ENCODE measurements around the gene NOL6. TPM values are rescaled to one million over a fixed set of nuclear protein-coding genes. Genes with fewer than 3 reads are reported as not detected.

Gene NOL6
- total RNA-seq, 2 donors from 2014 or later: 11.5 to 29.3 TPM

GRCh38 chr9:33446240-33446945 lies 27.3 kb downstream of the NOL6 start:
- Histone ChIP-seq H3K27ac (peak overlapping the region; percentile 61), H3K9me3 (no peaks in the 10 kb centered on the region), H3K4me1 (peaks cover 5% of the 10 kb centered on the region), H3K4me3 (peak overlapping the region; percentile 16), H3K36me3 (no peaks in the 10 kb centered on the region), H3K27me3 (no peaks in the 10 kb centered on the region), H3K9ac (ENCODE audit: low read depth in 2 of 2, low read length in 2 of 2) (peak overlapping the region; percentile 51 to 68)
- intact Hi-C loops (cut with DNase I): no loop called here
- DNase-seq: no peak
- TF ChIP-seq CTCF (IDR thresholded peaks at IDR 0.05): no peak

GRCh38 chr9:33445389-33446239 lies 28.1 kb downstream of the NOL6 start:
- Histone ChIP-seq H3K9ac (ENCODE audit: low read depth in 2 of 2, low read length in 2 of 2) (peak overlapping the region; percentile 1 to 68), H3K27ac (no peak overlapping the region), H3K27me3 (no peaks in the 10 kb centered on the region), H3K36me3 (no peaks in the 10 kb centered on the region), H3K4me1 (peaks cover 5% of the 10 kb centered on the region), H3K4me3 (peak overlapping the region; percentile 16), H3K9me3 (no peaks in the 10 kb centered on the region)
- intact Hi-C loops (cut with DNase I): no loop called here
- DNase-seq: peak; percentile 51
- no peak for TF ChIP-seq CTCF (IDR thresholded peaks at IDR 0.05)

DNA sequence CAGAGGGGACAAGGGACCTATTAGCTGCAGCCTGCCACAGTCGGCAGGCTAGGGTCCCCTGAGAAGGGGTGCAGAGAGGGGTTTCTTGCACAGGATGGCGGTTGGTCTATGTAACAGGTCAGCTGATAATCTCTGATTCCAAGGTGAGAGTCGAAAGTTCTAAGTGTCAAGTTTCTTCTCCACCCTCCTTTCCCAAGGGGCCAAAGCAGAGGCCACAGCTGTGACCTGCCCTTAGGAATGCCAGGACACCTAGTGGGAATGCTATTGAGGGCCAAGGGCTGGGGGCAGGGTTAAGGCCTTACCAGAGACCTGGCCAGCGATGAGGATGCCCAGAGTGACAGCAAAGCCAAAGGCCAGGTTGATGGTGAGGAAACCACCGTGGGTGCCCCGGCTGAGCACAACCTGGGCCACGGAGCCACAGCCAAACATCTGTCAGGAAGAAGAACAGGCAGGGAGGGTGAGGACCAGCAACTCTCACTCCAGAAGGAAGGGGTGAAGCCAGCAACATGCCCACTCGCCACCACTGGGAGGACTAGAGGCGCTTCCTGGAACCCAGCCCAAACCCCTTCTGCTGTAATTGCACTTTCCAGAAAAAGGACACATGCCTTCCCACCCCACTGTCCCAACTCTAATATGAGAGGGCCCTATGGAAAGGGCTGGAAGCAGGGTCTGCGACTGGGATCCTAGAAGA lies 30.1 kb downstream of the NOL6 start:
- Histone ChIP-seq H3K36me3 (no peaks in the 10 kb centered on the region), H3K4me3 (no peak overlapping the region), H3K4me1 (peaks cover 5% of the 10 kb centered on the region), H3K27ac (no peak overlapping the region), H3K27me3 (no peaks in the 10 kb centered on the region), H3K9ac (ENCODE audit: low read depth in 2 of 2, low read length in 2 of 2) (no peak overlapping the region), H3K9me3 (no peaks in the 10 kb centered on the region)
- no peak for TF ChIP-seq CTCF (IDR thresholded peaks at IDR 0.05)
- intact Hi-C loops (cut with DNase I): no loop called here
- no peak for DNase-seq

- no peak overlapping the region for H3K4me3 ChIP-seq
- no peaks in the 10 kb centered on the region for H3K27me3 ChIP-seq
- no peak overlapping the region for H3K27ac ChIP-seq
- no peak overlapping the region for H3K9ac ChIP-seq (ENCODE audit: low read depth in 2 of 2, low read length in 2 of 2)
- no peak for TF ChIP-seq CTCF (IDR thresholded peaks at IDR 0.05)
- no peaks in the 10 kb centered on the region for H3K9me3 ChIP-seq
- intact Hi-C loops (cut with DNase I): no loop called here
- no peak for DNase-seq
- H3K36me3 ChIP-seq: no peaks in the 10 kb centered on the region
- peaks cover 5% of the 10 kb centered on the region for H3K4me1 ChIP-seq
Measured at GRCh38 chr9:33443047-33443446, 30.7 kb downstream of the NOL6 start.

- Histone ChIP-seq H3K9me3 (no peaks in the 10 kb centered on the region), H3K27ac (no peak overlapping the region), H3K36me3 (no peaks in the 10 kb centered on the region), H3K4me3 (no peak overlapping the region), H3K9ac (ENCODE audit: low read depth in 2 of 2, low read length in 2 of 2) (no peak overlapping the region), H3K4me1 (peaks cover 5% of the 10 kb centered on the region), H3K27me3 (no peaks in the 10 kb centered on the region)
- DNase-seq: no peak
- no peak for TF ChIP-seq CTCF (IDR thresholded peaks at IDR 0.05)
- intact Hi-C loops (cut with DNase I): no loop called here
Measured at GRCh38 chr9:33442125-33442524, 31.6 kb downstream of the NOL6 start.

Data from colonic mucosa (tissue), 4 donors.